SK-N-SH treated with all-trans-retinoic acid at 6 μM for 48 hours (cell line): ENCODE results near the gene ACTL8.

ENCODE experiments used
- ATAC-seq: fragments of 200-7000 bp; cut with Tn5 transposase; 3 replicates; pipeline ENCODE4 v1.9.1; 2020; ENCODE audit warnings: mild to moderate bottlenecking, moderate library complexity
- ARNTL ChIP-seq: fragments of 450-650 bp; formaldehyde crosslinking; IDR thresholded peaks from 2 replicates; pipeline ENCODE4 v1.5.0; 2020; ENCODE audit warnings: low read depth, mild to moderate bottlenecking, moderate library complexity, borderline replicate concordance
- CREB5 ChIP-seq: fragments of 250-450 bp; sonication (Bioruptor Pico); IDR thresholded peaks from 2 replicates; pipeline ENCODE4 v1.5.1; 2020; ENCODE audit warnings: low read depth, mild to moderate bottlenecking, moderate library complexity
- CSDC2 ChIP-seq: fragments of 250-450 bp; sonication (Bioruptor Pico); IDR thresholded peaks from 2 replicates; pipeline ENCODE4 v1.5.0; 2020; ENCODE audit warnings: mild to moderate bottlenecking, moderate library complexity
- ESRRG ChIP-seq: fragments of 250-450 bp; sonication (Bioruptor Pico); IDR thresholded peaks from 2 replicates; pipeline ENCODE4 v1.6.1; 2021; ENCODE audit warnings: mild to moderate bottlenecking
- GLIS3 ChIP-seq: fragments of 250-450 bp; sonication (Bioruptor Pico); IDR thresholded peaks from 2 replicates; pipeline ENCODE4 v1.5.0; 2020; ENCODE audit warnings: mild to moderate bottlenecking, moderate library complexity
- ISL1 ChIP-seq: fragments of 250-450 bp; sonication (Bioruptor Pico); IDR thresholded peaks from 2 replicates; pipeline ENCODE4 v2.1.2; 2022; ENCODE audit warnings: mild to moderate bottlenecking, moderate library complexity
- OSR1 ChIP-seq: fragments of 250-450 bp; sonication (Bioruptor Pico); IDR thresholded peaks from 2 replicates; pipeline ENCODE4 v1.8.0; 2022; ENCODE audit warnings: moderate library complexity, mild to moderate bottlenecking, inconsistent platforms
- PATZ1 ChIP-seq: fragments of 250-450 bp; sonication (Bioruptor Pico); IDR thresholded peaks from 2 replicates; pipeline ENCODE4 v1.8.0; 2020; ENCODE audit warnings: mild to moderate bottlenecking, moderate library complexity, borderline replicate concordance
- PPARA ChIP-seq: fragments of 250-450 bp; sonication (Bioruptor Pico); IDR thresholded peaks from 2 replicates; pipeline ENCODE4 v1.5.0; 2020; ENCODE audit warnings: mild to moderate bottlenecking, borderline replicate concordance
- RARB ChIP-seq: fragments of 250-450 bp; sonication (Bioruptor Pico); IDR thresholded peaks from 2 replicates; pipeline ENCODE4 v1.8.0; 2021; ENCODE audit warnings: mild to moderate bottlenecking, moderate library complexity
- SNAI2 ChIP-seq: fragments of 250-450 bp; sonication (Bioruptor Pico); IDR thresholded peaks from 2 replicates; pipeline ENCODE4 v1.5.0; 2020; ENCODE audit warnings: mild to moderate bottlenecking, moderate library complexity
- TCF4 ChIP-seq: fragments of 250-450 bp; sonication (Bioruptor Pico); IDR thresholded peaks from 2 replicates; pipeline ENCODE4 v1.8.0; 2021; ENCODE audit warnings: mild to moderate bottlenecking, moderate library complexity, borderline replicate concordance
- TOX ChIP-seq: fragments of 250-450 bp; sonication (Bioruptor Pico); IDR thresholded peaks from 2 replicates; pipeline ENCODE4 v1.8.0; 2021; ENCODE audit warnings: mild to moderate bottlenecking, moderate library complexity, borderline replicate concordance
- TSHZ2 ChIP-seq: fragments of 250-450 bp; sonication (Bioruptor Pico); IDR thresholded peaks from 2 replicates; pipeline ENCODE4 v1.5.0; 2020; ENCODE audit warnings: mild to moderate bottlenecking, moderate library complexity
- ZC3H10 ChIP-seq: fragments of 250-450 bp; sonication (Bioruptor Pico); IDR thresholded peaks from 2 replicates; pipeline ENCODE4 v1.5.1; 2021; ENCODE audit warnings: mild to moderate bottlenecking, moderate library complexity
- ZFP3 ChIP-seq: fragments of 250-450 bp; sonication (Bioruptor Pico); IDR thresholded peaks from 2 replicates; pipeline ENCODE4 v1.5.0; 2020; ENCODE audit warnings: mild to moderate bottlenecking, moderate library complexity
- ZFP30 ChIP-seq: fragments of 450-650 bp; formaldehyde crosslinking; IDR thresholded peaks from 2 replicates; pipeline ENCODE4 v1.5.0; 2022; ENCODE audit warnings: mild to moderate bottlenecking, moderate library complexity
- ZNF70 ChIP-seq: fragments of 450-650 bp; formaldehyde crosslinking; IDR thresholded peaks from 2 replicates; pipeline ENCODE4 v1.5.0; 2020; ENCODE audit warnings: mild to moderate bottlenecking, moderate library complexity
- ZNF8 ChIP-seq: fragments of 450-650 bp; formaldehyde crosslinking; IDR thresholded peaks from 2 replicates; pipeline ENCODE4 v1.5.0; 2020; ENCODE audit warnings: mild to moderate bottlenecking, moderate library complexity
- TF ChIP-seq, protein P1 (sequence below): fragments of 250-450 bp; sonication (Bioruptor Pico); IDR thresholded peaks from 2 replicates; pipeline ENCODE4 v1.8.0; 2021; ENCODE audit warnings: low read depth, mild to moderate bottlenecking, moderate library complexity, borderline replicate concordance
- TF ChIP-seq, protein P2 (sequence below): fragments of 250-450 bp; sonication (Bioruptor Pico); IDR thresholded peaks from 2 replicates; pipeline ENCODE4 v1.5.1; 2021; ENCODE audit warnings: mild to moderate bottlenecking, moderate library complexity

Gene ACTL8

DNA sequence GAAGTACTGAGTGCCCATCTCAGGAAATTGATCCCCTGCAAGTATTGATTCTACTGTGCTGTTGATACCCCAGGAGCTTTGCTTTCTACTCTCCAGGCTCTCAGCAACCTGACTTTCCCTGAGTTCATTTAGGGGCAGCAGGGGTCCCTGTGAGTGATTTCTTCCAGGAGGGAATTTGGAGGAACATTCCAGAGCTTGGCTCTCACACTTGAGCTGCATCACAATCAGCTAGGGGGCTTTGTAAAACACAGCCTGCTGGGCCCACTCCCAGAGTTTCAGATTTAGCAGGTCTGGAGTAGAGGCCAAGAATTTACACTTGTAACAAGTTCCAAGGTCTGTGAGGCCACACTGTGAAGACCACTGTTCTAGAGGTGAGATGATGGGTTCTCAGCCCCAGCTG lies 16.1 kb upstream of the ACTL8 start:
- no peak for ATAC-seq
- no peak for TF ChIP-seq ISL1
- no peak for TF ChIP-seq ZNF8 (CRISPR knock-in tag)
- TF ChIP-seq PATZ1, result no peak
- TF ChIP-seq PPARA, result no peak
- no peak for TF ChIP-seq TSHZ2 (CRISPR knock-in tag)
- no peak for TF ChIP-seq TOX (CRISPR knock-in tag)
- no peak for TF ChIP-seq ZFP30 (CRISPR knock-in tag)
- TF ChIP-seq SNAI2 (CRISPR knock-in tag), result no peak
- no peak for TF ChIP-seq TCF4 (CRISPR knock-in tag)
- TF ChIP-seq RARB (CRISPR knock-in tag), result no peak
- TF ChIP-seq OSR1 (CRISPR knock-in tag), result no peak
- no peak for TF ChIP-seq CSDC2
- no peak for TF ChIP-seq ZNF70 (CRISPR knock-in tag)
- TF ChIP-seq, protein P1, sequence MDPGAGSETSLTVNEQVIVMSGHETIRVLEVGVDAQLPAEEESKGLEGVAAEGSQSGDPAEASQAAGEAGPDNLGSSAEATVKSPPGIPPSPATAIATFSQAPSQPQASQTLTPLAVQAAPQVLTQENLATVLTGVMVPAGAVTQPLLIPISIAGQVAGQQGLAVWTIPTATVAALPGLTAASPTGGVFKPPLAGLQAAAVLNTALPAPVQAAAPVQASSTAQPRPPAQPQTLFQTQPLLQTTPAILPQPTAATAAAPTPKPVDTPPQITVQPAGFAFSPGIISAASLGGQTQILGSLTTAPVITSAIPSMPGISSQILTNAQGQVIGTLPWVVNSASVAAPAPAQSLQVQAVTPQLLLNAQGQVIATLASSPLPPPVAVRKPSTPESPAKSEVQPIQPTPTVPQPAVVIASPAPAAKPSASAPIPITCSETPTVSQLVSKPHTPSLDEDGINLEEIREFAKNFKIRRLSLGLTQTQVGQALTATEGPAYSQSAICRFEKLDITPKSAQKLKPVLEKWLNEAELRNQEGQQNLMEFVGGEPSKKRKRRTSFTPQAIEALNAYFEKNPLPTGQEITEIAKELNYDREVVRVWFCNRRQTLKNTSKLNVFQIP (CRISPR knock-in tag), result no peak

DNA sequence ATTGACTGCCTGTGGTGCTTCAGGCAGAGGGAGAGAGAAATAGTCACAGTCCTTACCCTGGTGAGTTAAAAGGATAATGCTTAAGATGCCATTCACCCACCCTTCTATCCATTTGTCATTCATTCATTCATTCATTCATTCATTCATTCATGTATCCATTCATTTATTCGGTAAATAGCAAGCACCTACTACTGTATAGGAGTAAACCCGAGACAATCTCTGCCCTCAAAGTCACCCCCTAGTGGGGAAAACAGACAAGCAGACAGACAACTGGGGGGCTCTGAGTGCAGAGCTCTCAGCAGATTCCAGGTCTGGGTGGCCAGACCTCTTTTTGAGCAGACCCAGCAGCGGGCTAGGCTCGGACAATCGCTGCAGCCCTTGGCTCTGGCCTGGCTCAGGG lies 14.1 kb upstream of the ACTL8 start:
- TF ChIP-seq ESRRG (CRISPR knock-in tag) (no peak), ZFP3 (CRISPR knock-in tag) (no peak), ARNTL (CRISPR knock-in tag) (no peak), ZC3H10 (CRISPR knock-in tag) (no peak), GLIS3 (CRISPR knock-in tag) (no peak), TCF4 (CRISPR knock-in tag) (no peak), ISL1 (no peak), TOX (CRISPR knock-in tag) (no peak), OSR1 (CRISPR knock-in tag) (no peak), TSHZ2 (CRISPR knock-in tag) (no peak), PATZ1 (no peak), SNAI2 (CRISPR knock-in tag) (no peak), PPARA (no peak), CREB5 (CRISPR knock-in tag) (no peak), CSDC2 (no peak)
- TF ChIP-seq, protein P2, sequence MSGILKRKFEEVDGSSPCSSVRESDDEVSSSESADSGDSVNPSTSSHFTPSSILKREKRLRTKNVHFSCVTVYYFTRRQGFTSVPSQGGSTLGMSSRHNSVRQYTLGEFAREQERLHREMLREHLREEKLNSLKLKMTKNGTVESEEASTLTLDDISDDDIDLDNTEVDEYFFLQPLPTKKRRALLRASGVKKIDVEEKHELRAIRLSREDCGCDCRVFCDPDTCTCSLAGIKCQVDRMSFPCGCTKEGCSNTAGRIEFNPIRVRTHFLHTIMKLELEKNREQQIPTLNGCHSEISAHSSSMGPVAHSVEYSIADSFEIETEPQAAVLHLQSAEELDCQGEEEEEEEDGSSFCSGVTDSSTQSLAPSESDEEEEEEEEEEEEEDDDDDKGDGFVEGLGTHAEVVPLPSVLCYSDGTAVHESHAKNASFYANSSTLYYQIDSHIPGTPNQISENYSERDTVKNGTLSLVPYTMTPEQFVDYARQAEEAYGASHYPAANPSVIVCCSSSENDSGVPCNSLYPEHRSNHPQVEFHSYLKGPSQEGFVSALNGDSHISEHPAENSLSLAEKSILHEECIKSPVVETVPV, result no peak
- TF ChIP-seq, protein P1 (CRISPR knock-in tag), result no peak
- no peak for ATAC-seq
